Loucy (cell line): ENCODE measurements around the gene FRMD5.

Experiments
- EZH2phosphoT487 ChIP-seq: fragments of 200-600 bp; IDR thresholded peaks from 2 replicates; pipeline ENCODE4 v1.6.1; 2018; ENCODE audit warnings: antibody characterized with exemption, mild to moderate bottlenecking, moderate library complexity, borderline replicate concordance
- TF ChIP-seq, protein P1 (sequence below): fragments of 200-600 bp; sonication (generic); conservative IDR thresholded peaks from 2 replicates; pipeline ENCODE4 v1.5.1; 2014; ENCODE audit warnings: mild to moderate bottlenecking, antibody characterized with exemption, low read length

DNA sequence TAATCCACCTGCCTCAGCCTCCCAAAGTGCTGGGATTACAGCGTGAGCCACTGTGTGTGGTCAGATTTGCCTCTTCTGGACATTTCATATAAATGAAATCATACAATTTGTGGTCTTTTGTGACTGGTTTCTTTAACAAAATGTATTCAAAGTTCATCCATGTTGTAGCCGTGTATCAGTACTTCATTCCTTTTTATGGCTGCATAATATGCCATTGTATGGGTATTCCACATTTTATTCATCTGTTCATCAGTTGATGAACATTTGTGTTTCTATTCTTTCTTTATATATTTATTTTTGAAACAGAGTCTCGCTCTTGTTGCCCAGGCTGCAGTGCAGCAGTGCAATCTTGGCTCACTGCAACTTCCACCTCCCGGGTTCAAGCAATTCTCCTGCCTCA is 342.5 kb downstream of the FRMD5 start:
- TF ChIP-seq, protein P1, sequence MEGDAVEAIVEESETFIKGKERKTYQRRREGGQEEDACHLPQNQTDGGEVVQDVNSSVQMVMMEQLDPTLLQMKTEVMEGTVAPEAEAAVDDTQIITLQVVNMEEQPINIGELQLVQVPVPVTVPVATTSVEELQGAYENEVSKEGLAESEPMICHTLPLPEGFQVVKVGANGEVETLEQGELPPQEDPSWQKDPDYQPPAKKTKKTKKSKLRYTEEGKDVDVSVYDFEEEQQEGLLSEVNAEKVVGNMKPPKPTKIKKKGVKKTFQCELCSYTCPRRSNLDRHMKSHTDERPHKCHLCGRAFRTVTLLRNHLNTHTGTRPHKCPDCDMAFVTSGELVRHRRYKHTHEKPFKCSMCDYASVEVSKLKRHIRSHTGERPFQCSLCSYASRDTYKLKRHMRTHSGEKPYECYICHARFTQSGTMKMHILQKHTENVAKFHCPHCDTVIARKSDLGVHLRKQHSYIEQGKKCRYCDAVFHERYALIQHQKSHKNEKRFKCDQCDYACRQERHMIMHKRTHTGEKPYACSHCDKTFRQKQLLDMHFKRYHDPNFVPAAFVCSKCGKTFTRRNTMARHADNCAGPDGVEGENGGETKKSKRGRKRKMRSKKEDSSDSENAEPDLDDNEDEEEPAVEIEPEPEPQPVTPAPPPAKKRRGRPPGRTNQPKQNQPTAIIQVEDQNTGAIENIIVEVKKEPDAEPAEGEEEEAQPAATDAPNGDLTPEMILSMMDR = no peak
- no peak for TF ChIP-seq EZH2phosphoT487
